Natural killer cell (primary cell): Measurements from ENCODE around the gene PCBP3. TPM values are rescaled to one million over a fixed set of nuclear protein-coding genes. Genes with fewer than 3 reads are reported as not detected.

Experiments
- ATAC-seq, 3 donors: fragments of 150-1000 bp in 2 of 3; fragments of 200-7000 bp in 1 of 3; cut with Tn5 transposase; 1 replicate in 1 of 3; 2 replicates in 2 of 3; pipeline ENCODE4 v1.10.0; 2021; ENCODE audit warnings: mild to moderate bottlenecking in 2 of 3, moderate library complexity in 2 of 3
- DNase-seq, 2 donors: peaks; one replicate each; pipeline versions ENCODE4 v3.0.0 to v3.0.0-alpha.2; 2013 to 2021; ENCODE audit warnings: mixed read lengths in 1 of 2
- H3K27ac ChIP-seq: one replicate; pipeline ENCODE4 v1.5.1; 2013; ENCODE audit warnings: mild to moderate bottlenecking, low read length
- H3K27me3 ChIP-seq: one replicate; pipeline ENCODE4 v1.6.1; 2013; ENCODE audit warnings: low read length; ENCODE audit not compliant: control insufficient read depth, insufficient read depth
- H3K36me3 ChIP-seq: one replicate; pipeline ENCODE4 v1.6.1; 2013; ENCODE audit warnings: low read length; ENCODE audit not compliant: control insufficient read depth, insufficient read depth
- H3K4me1 ChIP-seq: one replicate; pipeline ENCODE4 v1.6.1; 2013; ENCODE audit warnings: low read length; ENCODE audit not compliant: control insufficient read depth, insufficient read depth
- H3K4me3 ChIP-seq: one replicate; pipeline ENCODE4 v1.5.1; 2013; ENCODE audit warnings: low read length
- H3K9me3 ChIP-seq: one replicate; pipeline ENCODE4 v1.6.1; 2013; ENCODE audit warnings: low read length; ENCODE audit not compliant: control insufficient read depth, insufficient read depth
- H3K27ac Mint-ChIP-seq, 2 donors: one replicate each; pipeline ENCODE4 v1.8.0; 2022; ENCODE audit warnings: mild to moderate bottlenecking in 2 of 2, mixed read lengths in 2 of 2, moderate library complexity in 1 of 2
- H3K27me3 Mint-ChIP-seq, 2 donors: one replicate each; pipeline ENCODE4 v1.8.0; 2022; ENCODE audit warnings: low read depth in 2 of 2, mixed read lengths in 2 of 2
- H3K36me3 Mint-ChIP-seq: one replicate; pipeline ENCODE4 v1.8.0; 2022; ENCODE audit warnings: mixed read lengths
- H3K4me1 Mint-ChIP-seq, 2 donors: one replicate each; pipeline ENCODE4 v1.8.0; 2022; ENCODE audit warnings: mixed read lengths in 2 of 2
- H3K4me3 Mint-ChIP-seq: one replicate; pipeline ENCODE4 v1.8.0; 2022; ENCODE audit warnings: mild to moderate bottlenecking, moderate library complexity, mixed read lengths
- H3K9me3 Mint-ChIP-seq, 2 donors: one replicate each; pipeline ENCODE4 v1.8.0; 2022; ENCODE audit warnings: mixed read lengths in 2 of 2
- WGBS: methylation state at CpG from one replicate; pipeline ENCODE4 v1.1.7; 2013; ENCODE audit warnings: missing lambda C conversion rate; ENCODE audit not compliant: insufficient coverage; 5-methylcytosine and 5-hydroxymethylcytosine counted together
- intact Hi-C: fragments of 100-400 bp; cut with micrococcal nuclease; formaldehyde crosslinking; loops from one replicate; pipeline ENCODE4 v1.14.2; 2022
- total RNA-seq, 4 donors: library from RNA; stranded (reverse); fragments of 120-200 nt in 1 of 4; gene quantifications; one replicate each; pipeline versions ENCODE4 v1.2.3 to v1.2.4, GENCODE V29; 2013 to 2022
- TF ChIP-seq, protein P1 (sequence below): fragments of 200-600 bp; IDR thresholded peaks from one replicate; pipeline ENCODE4 v1.8.0; 2022; ENCODE audit warnings: antibody characterized with exemption

Gene PCBP3
- total RNA-seq, 3 donors from 2014 or later (not counting 1 experiment from before 2014, with no cell fraction given), result 0.50 to 3.0 (median 0.52) TPM

DNA sequence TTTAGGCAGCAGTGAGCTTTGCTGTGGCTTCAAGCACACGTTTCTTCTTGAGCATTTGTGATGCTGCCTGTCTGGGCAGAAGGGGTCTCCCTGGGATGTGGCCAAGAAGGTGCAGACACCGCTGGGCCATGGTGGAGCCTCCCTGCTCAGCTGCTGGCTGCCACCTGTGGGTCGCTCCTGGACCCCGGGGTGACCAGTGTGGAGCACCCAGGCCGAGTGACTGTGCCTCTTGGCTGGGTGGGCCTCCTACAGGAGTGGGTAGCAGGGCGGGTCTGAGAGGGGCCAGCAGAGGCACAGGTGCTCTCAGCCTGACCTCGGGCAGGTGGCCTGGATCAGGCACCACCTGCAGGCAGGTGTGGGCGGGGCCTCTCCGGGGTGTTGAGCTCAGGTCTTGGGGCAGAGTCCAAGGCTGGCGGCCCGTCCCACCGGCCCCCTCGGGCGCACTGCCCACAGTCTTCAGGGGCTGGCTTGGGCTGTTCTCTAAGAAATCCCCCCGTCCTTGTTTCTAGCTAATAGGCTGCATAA, 296.1 kb downstream of the PCBP3 start:
- no peaks in the 10 kb centered on the region for H3K4me1 ChIP-seq
- no peak overlapping the region for H3K27ac ChIP-seq
- no peaks in the 10 kb centered on the region for H3K27me3 Mint-ChIP-seq
- TF ChIP-seq, protein P1, sequence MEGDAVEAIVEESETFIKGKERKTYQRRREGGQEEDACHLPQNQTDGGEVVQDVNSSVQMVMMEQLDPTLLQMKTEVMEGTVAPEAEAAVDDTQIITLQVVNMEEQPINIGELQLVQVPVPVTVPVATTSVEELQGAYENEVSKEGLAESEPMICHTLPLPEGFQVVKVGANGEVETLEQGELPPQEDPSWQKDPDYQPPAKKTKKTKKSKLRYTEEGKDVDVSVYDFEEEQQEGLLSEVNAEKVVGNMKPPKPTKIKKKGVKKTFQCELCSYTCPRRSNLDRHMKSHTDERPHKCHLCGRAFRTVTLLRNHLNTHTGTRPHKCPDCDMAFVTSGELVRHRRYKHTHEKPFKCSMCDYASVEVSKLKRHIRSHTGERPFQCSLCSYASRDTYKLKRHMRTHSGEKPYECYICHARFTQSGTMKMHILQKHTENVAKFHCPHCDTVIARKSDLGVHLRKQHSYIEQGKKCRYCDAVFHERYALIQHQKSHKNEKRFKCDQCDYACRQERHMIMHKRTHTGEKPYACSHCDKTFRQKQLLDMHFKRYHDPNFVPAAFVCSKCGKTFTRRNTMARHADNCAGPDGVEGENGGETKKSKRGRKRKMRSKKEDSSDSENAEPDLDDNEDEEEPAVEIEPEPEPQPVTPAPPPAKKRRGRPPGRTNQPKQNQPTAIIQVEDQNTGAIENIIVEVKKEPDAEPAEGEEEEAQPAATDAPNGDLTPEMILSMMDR, result no peak
- H3K4me1 Mint-ChIP-seq, result no peaks in the 10 kb centered on the region
- H3K4me3 Mint-ChIP-seq, result no peak overlapping the region
- WGBS, result 93% methylated on average over 15 of the region's 15 CpGs
- no peaks in the 10 kb centered on the region for H3K36me3 ChIP-seq
- no peak overlapping the region for H3K4me3 ChIP-seq
- H3K36me3 Mint-ChIP-seq, result no peaks in the 10 kb centered on the region
- no peak for DNase-seq
- H3K27ac Mint-ChIP-seq, result no peak overlapping the region
- intact Hi-C loops, result no loop called here
- no peaks in the 10 kb centered on the region for H3K9me3 Mint-ChIP-seq
- H3K9me3 ChIP-seq, result no peaks in the 10 kb centered on the region
- peak in 1 of 3 donors; percentile 19 for ATAC-seq
- no peaks in the 10 kb centered on the region for H3K27me3 ChIP-seq

DNA sequence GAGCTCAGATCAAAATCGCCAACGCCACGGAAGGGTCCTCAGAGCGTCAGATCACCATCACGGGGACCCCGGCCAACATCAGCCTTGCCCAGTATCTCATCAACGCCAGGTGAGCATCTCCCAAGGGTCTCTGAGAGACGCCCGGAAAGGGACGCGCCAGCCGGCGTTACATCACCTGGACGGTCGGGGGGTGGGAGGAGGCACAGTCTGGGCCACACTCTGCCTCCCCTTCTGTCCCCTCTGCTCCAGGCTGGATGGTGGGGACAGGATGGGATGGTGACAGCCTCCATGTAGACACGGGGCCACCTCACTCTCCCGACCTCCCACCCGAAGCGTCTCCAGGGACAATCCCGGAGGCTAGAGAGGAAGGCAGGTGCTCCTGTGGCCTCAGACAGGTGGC, 296.6 kb downstream of the PCBP3 start:
- WGBS, result 91% methylated on average over 20 of the region's 20 CpGs
- Mint-ChIP-seq H3K9me3 (no peaks in the 10 kb centered on the region), H3K4me1 (no peaks in the 10 kb centered on the region), H3K36me3 (no peaks in the 10 kb centered on the region), H3K4me3 (no peak overlapping the region), H3K27ac (no peak overlapping the region), H3K27me3 (no peaks in the 10 kb centered on the region)
- intact Hi-C loops, result no loop called here
- no peaks in the 10 kb centered on the region for H3K4me1 ChIP-seq
- DNase-seq, result no peak
- no peak for ATAC-seq
- no peaks in the 10 kb centered on the region for H3K36me3 ChIP-seq
- H3K27me3 ChIP-seq, result no peaks in the 10 kb centered on the region
- no peak overlapping the region for H3K27ac ChIP-seq
- H3K4me3 ChIP-seq, result no peak overlapping the region
- H3K9me3 ChIP-seq, result no peaks in the 10 kb centered on the region
- TF ChIP-seq, protein P1, result no peak

DNA sequence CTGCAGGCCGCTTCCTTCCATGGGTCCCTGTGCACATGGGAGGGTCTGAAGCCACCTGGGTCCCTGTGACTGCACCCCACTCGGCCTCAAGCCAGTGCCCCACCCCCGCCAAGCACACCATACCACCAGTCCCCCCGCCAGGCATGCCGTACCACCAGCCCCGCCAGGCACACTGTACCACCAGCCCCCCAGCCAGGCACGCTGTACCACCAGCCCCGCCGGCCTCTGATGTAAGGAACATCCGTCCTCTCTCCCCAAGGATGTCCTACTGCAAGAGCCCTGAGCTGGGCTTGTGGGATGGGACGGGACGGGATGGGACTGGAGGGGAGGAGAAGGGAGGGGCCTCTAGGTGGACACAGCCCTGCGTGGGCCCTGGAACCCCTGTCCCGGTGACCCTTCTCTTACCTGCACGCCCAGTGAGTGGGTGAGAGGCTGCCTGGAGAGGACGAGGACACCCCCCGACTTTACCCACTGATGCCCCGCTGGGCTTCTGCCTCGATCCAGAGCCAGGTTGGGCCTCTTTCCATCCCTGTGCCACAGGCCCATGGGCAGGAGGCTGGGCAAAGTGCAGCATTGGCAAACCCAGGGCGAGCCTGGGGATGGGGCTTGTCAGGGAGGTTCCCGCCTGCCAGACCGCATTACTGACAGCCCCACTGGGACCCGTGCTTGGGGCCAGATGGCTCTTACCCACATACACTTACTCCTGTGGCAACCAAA, 297.3 kb downstream of the PCBP3 start:
- DNase-seq (no peak), ATAC-seq (no peak)
- Mint-ChIP-seq H3K4me1 (no peaks in the 10 kb centered on the region), H3K27ac (no peak overlapping the region), H3K4me3 (no peak overlapping the region), H3K27me3 (no peaks in the 10 kb centered on the region), H3K36me3 (no peaks in the 10 kb centered on the region), H3K9me3 (no peaks in the 10 kb centered on the region)
- Histone ChIP-seq H3K4me3 (no peak overlapping the region), H3K36me3 (no peaks in the 10 kb centered on the region), H3K9me3 (no peaks in the 10 kb centered on the region), H3K27ac (no peak overlapping the region), H3K27me3 (no peaks in the 10 kb centered on the region), H3K4me1 (no peaks in the 10 kb centered on the region)
- TF ChIP-seq, protein P1, result no peak
- intact Hi-C loops, result no loop called here
- 90% methylated on average over 20 of the region's 23 CpGs for WGBS

DNA sequence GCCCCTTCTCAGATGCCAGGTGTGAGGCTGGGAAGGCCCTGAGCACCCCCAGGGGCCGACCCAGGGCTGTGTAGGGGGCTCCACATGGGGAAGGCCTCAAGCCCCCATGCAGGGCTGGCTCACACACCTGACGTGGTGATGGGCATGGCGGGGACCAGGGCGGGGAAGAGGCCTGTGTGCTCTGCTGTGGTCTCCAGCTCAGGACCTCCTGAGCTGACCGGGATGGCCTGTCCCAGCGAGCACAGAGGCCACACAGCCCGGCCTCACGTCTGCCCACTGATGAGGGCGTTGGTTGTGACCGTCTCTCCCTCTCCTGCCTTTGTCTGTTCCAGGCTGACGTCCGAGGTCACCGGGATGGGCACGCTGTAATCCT, 297.8 kb downstream of the PCBP3 start:
- Histone ChIP-seq H3K4me1 (no peaks in the 10 kb centered on the region), H3K36me3 (no peaks in the 10 kb centered on the region), H3K27me3 (no peaks in the 10 kb centered on the region), H3K4me3 (no peak overlapping the region), H3K27ac (no peak overlapping the region), H3K9me3 (no peaks in the 10 kb centered on the region)
- WGBS, result 88% methylated on average over 14 of the region's 14 CpGs
- no peak for DNase-seq
- TF ChIP-seq, protein P1, result no peak
- Mint-ChIP-seq H3K27ac (no peak overlapping the region), H3K9me3 (no peaks in the 10 kb centered on the region), H3K4me3 (no peak overlapping the region), H3K27me3 (no peaks in the 10 kb centered on the region), H3K4me1 (no peaks in the 10 kb centered on the region), H3K36me3 (no peaks in the 10 kb centered on the region)
- intact Hi-C loops, result no loop called here
- no peak for ATAC-seq
